ENCODE measurements around the gene NKAIN4.

NKAIN4 gene

GRCh38 chr20:63261795-63262528, 7.7 kb upstream of the NKAIN4 start:
- Histone ChIP-seq H3K27ac (ENCODE audit: low read depth, low read length) (no peak overlapping the region), H3K27me3 (ENCODE audit: control insufficient read depth, insufficient read depth, low read length) (peaks cover 3% of the 10 kb centered on the region; the same call in 1 of the 2 replicates), H3K4me3 (ENCODE audit: low read depth, low read length) (no peak overlapping the region), H3K36me3 (ENCODE audit: control insufficient read depth, insufficient read depth, low read length) (no peaks in the 10 kb centered on the region), H3K9ac (ENCODE audit: low read length) (no peak overlapping the region), H3K9me3 (ENCODE audit: control insufficient read depth, insufficient read depth, low read depth, low read length) (no peaks in the 10 kb centered on the region), H3K4me1 (ENCODE audit: control insufficient read depth, insufficient read depth, low read length) (peaks cover 15% of the 10 kb centered on the region; the same call in 1 of the 2 replicates)

- Histone ChIP-seq H3K36me3 (ENCODE audit: control insufficient read depth, insufficient read depth, low read length) (no peaks in the 10 kb centered on the region), H3K4me1 (ENCODE audit: control insufficient read depth, insufficient read depth, low read length) (peaks cover 16% of the 10 kb centered on the region; the same call in 1 of the 2 replicates), H3K27me3 (ENCODE audit: control insufficient read depth, insufficient read depth, low read length) (peaks cover 10% of the 10 kb centered on the region; the same call in 1 of the 2 replicates), H3K9me3 (ENCODE audit: control insufficient read depth, insufficient read depth, low read depth, low read length) (no peaks in the 10 kb centered on the region), H3K4me3 (ENCODE audit: low read depth, low read length) (no peak overlapping the region), H3K9ac (ENCODE audit: low read length) (no peak overlapping the region), H3K27ac (ENCODE audit: low read depth, low read length) (no peak overlapping the region)
Measured at GRCh38 chr20:63261060-63261794, 7.0 kb upstream of the NKAIN4 start.

- no peaks in the 10 kb centered on the region for H3K9me3 ChIP-seq (ENCODE audit: control insufficient read depth, insufficient read depth, low read depth, low read length)
- H3K27ac ChIP-seq (ENCODE audit: low read depth, low read length): no peak overlapping the region
- H3K4me3 ChIP-seq (ENCODE audit: low read depth, low read length): no peak overlapping the region
- no peak overlapping the region for H3K9ac ChIP-seq (ENCODE audit: low read length)
- no peaks in the 10 kb centered on the region for H3K36me3 ChIP-seq (ENCODE audit: control insufficient read depth, insufficient read depth, low read length)
- peaks cover 21% of the 10 kb centered on the region for H3K4me1 ChIP-seq (ENCODE audit: control insufficient read depth, insufficient read depth, low read length)
- peaks cover 17% of the 10 kb centered on the region for H3K27me3 ChIP-seq (ENCODE audit: control insufficient read depth, insufficient read depth, low read length)
Measured at GRCh38 chr20:63260521-63260920, 6.3 kb upstream of the NKAIN4 start.

- Histone ChIP-seq H3K36me3 (ENCODE audit: control insufficient read depth, insufficient read depth, low read length) (no peaks in the 10 kb centered on the region), H3K9me3 (ENCODE audit: control insufficient read depth, insufficient read depth, low read depth, low read length) (no peaks in the 10 kb centered on the region), H3K9ac (ENCODE audit: low read length) (no peak overlapping the region), H3K4me1 (ENCODE audit: control insufficient read depth, insufficient read depth, low read length) (peaks cover 27% of the 10 kb centered on the region), H3K27me3 (ENCODE audit: control insufficient read depth, insufficient read depth, low read length) (peaks cover 24% of the 10 kb centered on the region), H3K27ac (ENCODE audit: low read depth, low read length) (no peak overlapping the region), H3K4me3 (ENCODE audit: low read depth, low read length) (no peak overlapping the region)
Measured at GRCh38 chr20:63259734-63260460, 5.6 kb upstream of the NKAIN4 start.

DNA sequence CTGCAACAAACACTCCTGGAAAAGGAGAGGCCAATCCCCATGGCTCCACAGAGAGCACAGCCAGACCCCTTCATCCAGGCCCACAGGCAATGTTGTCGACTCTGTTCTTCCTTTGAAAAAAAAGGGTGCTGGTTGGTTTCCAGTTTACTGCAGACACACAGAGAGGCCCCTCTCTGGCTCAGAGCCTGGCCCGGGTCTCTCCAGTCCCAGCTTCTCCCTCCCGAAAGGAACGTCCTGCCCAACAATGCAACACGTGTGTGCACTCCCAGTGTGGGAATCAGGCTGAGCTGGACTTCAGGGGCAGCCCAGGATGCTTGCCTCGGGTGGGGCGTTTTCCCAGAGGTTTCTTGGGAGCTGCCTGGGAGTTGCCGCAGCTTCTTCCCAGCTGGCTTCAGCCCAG, 4.5 kb upstream of the NKAIN4 start:
- Histone ChIP-seq H3K4me3 (ENCODE audit: low read depth, low read length) (no peak overlapping the region), H3K27me3 (ENCODE audit: control insufficient read depth, insufficient read depth, low read length) (peaks cover 32% of the 10 kb centered on the region), H3K4me1 (ENCODE audit: control insufficient read depth, insufficient read depth, low read length) (peaks cover 28% of the 10 kb centered on the region), H3K9ac (ENCODE audit: low read length) (no peak overlapping the region), H3K9me3 (ENCODE audit: control insufficient read depth, insufficient read depth, low read depth, low read length) (no peaks in the 10 kb centered on the region), H3K36me3 (ENCODE audit: control insufficient read depth, insufficient read depth, low read length) (no peaks in the 10 kb centered on the region), H3K27ac (ENCODE audit: low read depth, low read length) (no peak overlapping the region)

DNA sequence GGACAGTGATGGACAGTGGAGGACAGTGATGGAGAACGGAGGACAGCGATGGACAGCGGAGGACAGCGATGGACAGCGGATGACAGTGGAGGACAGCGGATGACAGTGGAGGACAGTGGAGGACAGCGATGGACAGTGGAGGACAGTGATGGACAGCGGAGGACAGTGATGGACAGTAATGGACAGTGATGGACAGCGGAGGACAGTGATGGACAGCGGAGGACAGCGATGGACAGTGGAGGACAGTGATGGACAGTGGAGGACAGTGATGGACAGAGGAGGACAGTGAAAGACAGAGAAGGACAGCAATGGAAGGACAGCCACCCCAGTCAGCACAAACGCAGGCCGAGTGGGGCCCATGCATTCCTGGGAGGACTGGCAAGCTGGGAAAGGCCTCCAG, 3.4 kb upstream of the NKAIN4 start:
- Histone ChIP-seq H3K27ac (ENCODE audit: low read depth, low read length) (no peak overlapping the region), H3K9me3 (ENCODE audit: control insufficient read depth, insufficient read depth, low read depth, low read length) (no peaks in the 10 kb centered on the region), H3K9ac (ENCODE audit: low read length) (no peak overlapping the region), H3K4me1 (ENCODE audit: control insufficient read depth, insufficient read depth, low read length) (peaks cover 35% of the 10 kb centered on the region), H3K4me3 (ENCODE audit: low read depth, low read length) (no peak overlapping the region), H3K27me3 (ENCODE audit: control insufficient read depth, insufficient read depth, low read length) (peaks cover 43% of the 10 kb centered on the region), H3K36me3 (ENCODE audit: control insufficient read depth, insufficient read depth, low read length) (no peaks in the 10 kb centered on the region)

GRCh38 chr20:63256954-63257353, 2.7 kb upstream of the NKAIN4 start:
- H3K36me3 ChIP-seq (ENCODE audit: control insufficient read depth, insufficient read depth, low read length): no peaks in the 10 kb centered on the region
- no peak overlapping the region for H3K27ac ChIP-seq (ENCODE audit: low read depth, low read length)
- H3K9ac ChIP-seq (ENCODE audit: low read length): no peak overlapping the region
- H3K9me3 ChIP-seq (ENCODE audit: control insufficient read depth, insufficient read depth, low read depth, low read length): no peaks in the 10 kb centered on the region
- H3K4me3 ChIP-seq (ENCODE audit: low read depth, low read length): no peak overlapping the region
- H3K27me3 ChIP-seq (ENCODE audit: control insufficient read depth, insufficient read depth, low read length): peaks cover 49% of the 10 kb centered on the region
- peaks cover 31% of the 10 kb centered on the region for H3K4me1 ChIP-seq (ENCODE audit: control insufficient read depth, insufficient read depth, low read length)

GRCh38 chr20:63255931-63256704, 1.9 kb upstream of the NKAIN4 start:
- peaks cover 26% of the 10 kb centered on the region for H3K4me1 ChIP-seq (ENCODE audit: control insufficient read depth, insufficient read depth, low read length)
- H3K9me3 ChIP-seq (ENCODE audit: control insufficient read depth, insufficient read depth, low read depth, low read length): no peaks in the 10 kb centered on the region
- H3K9ac ChIP-seq (ENCODE audit: low read length): no peak overlapping the region
- H3K27me3 ChIP-seq (ENCODE audit: control insufficient read depth, insufficient read depth, low read length): peaks cover 54% of the 10 kb centered on the region
- no peak overlapping the region for H3K4me3 ChIP-seq (ENCODE audit: low read depth, low read length)
- no peak overlapping the region for H3K27ac ChIP-seq (ENCODE audit: low read depth, low read length)
- no peaks in the 10 kb centered on the region for H3K36me3 ChIP-seq (ENCODE audit: control insufficient read depth, insufficient read depth, low read length)

GRCh38 chr20:63254606-63255384, 532 bp upstream of the NKAIN4 start:
- peaks cover 26% of the 10 kb centered on the region for H3K4me1 ChIP-seq (ENCODE audit: control insufficient read depth, insufficient read depth, low read length)
- H3K36me3 ChIP-seq (ENCODE audit: control insufficient read depth, insufficient read depth, low read length): no peaks in the 10 kb centered on the region
- no peak overlapping the region for H3K27ac ChIP-seq (ENCODE audit: low read depth, low read length)
- H3K9ac ChIP-seq (ENCODE audit: low read length): no peak overlapping the region
- no peaks in the 10 kb centered on the region for H3K9me3 ChIP-seq (ENCODE audit: control insufficient read depth, insufficient read depth, low read depth, low read length)
- peaks cover 54% of the 10 kb centered on the region for H3K27me3 ChIP-seq (ENCODE audit: control insufficient read depth, insufficient read depth, low read length)
- H3K4me3 ChIP-seq (ENCODE audit: low read depth, low read length): peak overlapping the region; percentile 65
